ENCODE measurements around the gene RNLS.

DNA sequence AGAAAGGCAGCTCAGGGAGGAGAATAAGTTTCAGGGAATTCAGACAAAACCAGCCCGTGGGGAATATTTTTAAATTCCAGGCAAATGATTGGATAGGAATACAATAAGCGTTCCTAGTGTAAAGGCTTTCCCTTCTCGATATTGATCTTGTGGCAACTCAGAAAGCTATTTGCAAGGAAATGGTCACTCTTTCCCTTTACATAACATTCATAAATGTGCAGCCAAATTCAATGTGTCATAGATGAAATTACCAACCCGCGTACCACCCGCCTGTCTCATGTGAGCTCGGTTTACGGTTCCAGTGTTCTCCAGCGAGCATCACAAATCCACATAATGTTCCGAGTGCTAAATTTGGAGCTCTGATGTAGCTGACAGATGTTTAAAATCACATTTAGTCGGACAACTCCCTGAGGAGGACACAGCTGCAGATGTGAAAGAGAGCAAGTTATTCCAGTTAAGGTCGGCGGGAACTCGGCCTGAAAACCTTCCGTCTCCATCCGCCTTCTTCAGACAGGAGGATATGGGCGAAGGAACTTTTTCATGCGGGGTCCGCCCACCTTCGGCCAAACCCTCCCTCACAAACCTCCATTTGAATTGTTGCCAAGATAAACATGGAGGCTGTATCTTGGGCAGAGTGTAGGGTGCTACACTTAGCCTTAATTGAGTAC, 327.0 kb downstream of the RNLS start:
- no peak for TF ChIP-seq CTCF (IDR thresholded peaks at IDR 0.05)
- no peak for TF ChIP-seq POLR2A (IDR thresholded peaks at IDR 0.05)
